HUES64 (cell line): ENCODE results near the gene ADAMTS17.

Experiments
- H3K27ac ChIP-seq: 2 replicates; pipeline ENCODE4 v1.7.0; 2013; ENCODE audit warnings: low read depth, low read length, inconsistent platforms
- H3K27me3 ChIP-seq: 2 replicates; pipeline ENCODE4 v1.6.1; 2013; ENCODE audit warnings: mild to moderate bottlenecking, low read length; ENCODE audit not compliant: insufficient read depth
- H3K36me3 ChIP-seq: 2 replicates; pipeline ENCODE4 v1.6.1; 2013; ENCODE audit warnings: mild to moderate bottlenecking, low read length; ENCODE audit not compliant: insufficient read depth
- H3K4me1 ChIP-seq: 2 replicates; pipeline ENCODE4 v1.6.1; 2013; ENCODE audit warnings: mild to moderate bottlenecking, low read length, moderate library complexity; ENCODE audit not compliant: insufficient read depth
- H3K4me3 ChIP-seq: 2 replicates; pipeline ENCODE4 v1.5.1; 2013; ENCODE audit warnings: mild to moderate bottlenecking, low read length, moderate library complexity
- H3K9ac ChIP-seq: 2 replicates; pipeline ENCODE4 v1.6.1; 2013; ENCODE audit warnings: mild to moderate bottlenecking, low read depth, low read length
- H3K9me3 ChIP-seq: 2 replicates; pipeline ENCODE4 v1.6.1; 2013; ENCODE audit warnings: low read depth, low read length; ENCODE audit not compliant: insufficient read depth
- WGBS: fragments of 150-250, 120-280 bp; methylation state at CpG from one replicate; pipeline ENCODE4 v1.1.7; 2013; ENCODE audit warnings: missing lambda C conversion rate; 5-methylcytosine and 5-hydroxymethylcytosine counted together

Gene ADAMTS17

GRCh38 chr15:100215031-100215842 lies 126.5 kb downstream of the ADAMTS17 start:
- peaks cover 12% of the 10 kb centered on the region for H3K4me1 ChIP-seq
- H3K36me3 ChIP-seq, result no peaks in the 10 kb centered on the region
- WGBS, result 96% methylated on average over 13 of the region's 13 CpGs
- H3K9me3 ChIP-seq, result no peaks in the 10 kb centered on the region
- no peak overlapping the region for H3K4me3 ChIP-seq
- no peak overlapping the region for H3K9ac ChIP-seq
- no peak overlapping the region for H3K27ac ChIP-seq
- no peaks in the 10 kb centered on the region for H3K27me3 ChIP-seq

- H3K36me3 ChIP-seq, result no peaks in the 10 kb centered on the region
- no peak overlapping the region for H3K9ac ChIP-seq
- peaks cover 15% of the 10 kb centered on the region for H3K4me1 ChIP-seq
- H3K4me3 ChIP-seq, result no peak overlapping the region
- no peaks in the 10 kb centered on the region for H3K9me3 ChIP-seq
- no peak overlapping the region for H3K27ac ChIP-seq
- 79% methylated on average over 11 of the region's 11 CpGs for WGBS
- H3K27me3 ChIP-seq, result no peaks in the 10 kb centered on the region
Measured at GRCh38 chr15:100211855-100212850, 129.6 kb downstream of the ADAMTS17 start.

- no peak overlapping the region for H3K4me3 ChIP-seq
- no peak overlapping the region for H3K9ac ChIP-seq
- H3K4me1 ChIP-seq, result peaks cover 23% of the 10 kb centered on the region
- no peak overlapping the region for H3K27ac ChIP-seq
- no peaks in the 10 kb centered on the region for H3K36me3 ChIP-seq
- H3K27me3 ChIP-seq, result no peaks in the 10 kb centered on the region
- WGBS, result 93% methylated on average over 5 of the region's 5 CpGs
- no peaks in the 10 kb centered on the region for H3K9me3 ChIP-seq
Measured at GRCh38 chr15:100210338-100210737, 131.4 kb downstream of the ADAMTS17 start.

DNA sequence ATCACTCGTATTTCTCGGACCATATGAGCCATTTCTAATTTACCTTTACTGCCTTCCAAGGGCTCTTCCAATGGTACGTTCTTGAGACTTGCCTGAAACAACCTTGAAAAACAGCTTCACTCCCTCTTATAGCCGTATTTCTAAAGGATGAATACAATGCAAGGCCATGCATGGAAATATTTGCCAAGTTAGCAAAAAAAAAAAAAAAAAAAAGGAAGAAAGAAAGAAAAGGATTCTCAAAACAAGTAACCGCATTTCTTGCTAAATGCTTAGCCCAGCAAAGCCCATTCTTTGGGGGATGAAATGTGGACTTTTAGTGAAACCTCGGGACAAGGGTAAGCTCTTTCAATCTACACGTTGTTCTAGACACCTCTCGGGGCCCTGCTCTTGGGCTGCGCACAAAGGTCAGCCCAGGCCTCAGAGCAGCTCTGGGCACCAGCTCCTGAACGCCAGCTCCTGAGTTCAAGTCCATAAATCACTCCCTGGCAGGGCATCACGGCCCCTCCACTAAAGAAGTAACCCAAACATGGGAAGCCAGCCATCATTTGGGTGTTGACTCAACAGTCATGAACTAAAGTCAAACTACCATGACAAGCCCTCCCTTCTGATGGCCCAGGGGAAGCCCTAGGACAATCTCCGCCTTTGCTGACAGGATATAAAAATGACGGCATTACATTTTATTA lies 132.7 kb downstream of the ADAMTS17 start:
- 93% methylated on average over 13 of the region's 13 CpGs for WGBS
- H3K36me3 ChIP-seq, result no peaks in the 10 kb centered on the region
- no peaks in the 10 kb centered on the region; the same call in 1 of the 2 replicates for H3K9me3 ChIP-seq
- H3K4me3 ChIP-seq, result no peak overlapping the region
- no peak overlapping the region for H3K27ac ChIP-seq
- H3K9ac ChIP-seq, result no peak overlapping the region
- no peaks in the 10 kb centered on the region for H3K27me3 ChIP-seq
- H3K4me1 ChIP-seq, result peaks cover 23% of the 10 kb centered on the region

GRCh38 chr15:100207053-100207452 lies 134.7 kb downstream of the ADAMTS17 start:
- WGBS, result 67% methylated on average over 2 of the region's 2 CpGs
- no peak overlapping the region for H3K27ac ChIP-seq
- no peaks in the 10 kb centered on the region; the same call in 1 of the 2 replicates for H3K9me3 ChIP-seq
- H3K4me3 ChIP-seq, result no peak overlapping the region
- no peaks in the 10 kb centered on the region for H3K36me3 ChIP-seq
- H3K4me1 ChIP-seq, result peaks cover 15% of the 10 kb centered on the region
- no peak overlapping the region for H3K9ac ChIP-seq
- no peaks in the 10 kb centered on the region for H3K27me3 ChIP-seq

DNA sequence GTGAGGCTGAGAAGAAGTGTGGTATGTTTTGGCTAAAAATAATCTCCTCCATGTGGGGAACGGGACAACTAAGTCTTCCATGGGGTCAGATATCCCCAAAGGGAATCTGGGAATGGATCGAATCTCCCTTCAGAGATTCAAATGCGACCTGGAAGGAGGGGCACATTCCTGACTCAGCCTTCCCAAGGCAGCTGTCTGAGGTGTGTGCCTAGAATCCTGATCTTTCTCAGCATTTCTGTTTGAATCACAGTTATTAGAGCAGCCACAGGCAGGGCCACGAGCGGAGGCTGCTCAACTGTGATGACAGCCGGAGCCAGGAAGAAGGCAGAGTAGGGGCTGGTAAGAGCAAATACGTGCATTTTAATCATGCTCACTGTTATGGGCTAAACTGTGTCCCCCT lies 135.1 kb downstream of the ADAMTS17 start:
- no peaks in the 10 kb centered on the region for H3K27me3 ChIP-seq
- no peaks in the 10 kb centered on the region; the same call in 1 of the 2 replicates for H3K9me3 ChIP-seq
- peaks cover 13% of the 10 kb centered on the region for H3K4me1 ChIP-seq
- 61% methylated on average over 7 of the region's 7 CpGs for WGBS
- no peak overlapping the region for H3K27ac ChIP-seq
- H3K9ac ChIP-seq, result no peak overlapping the region
- no peaks in the 10 kb centered on the region for H3K36me3 ChIP-seq
- no peak overlapping the region for H3K4me3 ChIP-seq

GRCh38 chr15:100205549-100206295 lies 136.1 kb downstream of the ADAMTS17 start:
- no peaks in the 10 kb centered on the region for H3K27me3 ChIP-seq
- no peak overlapping the region for H3K4me3 ChIP-seq
- whole genome bisulfite sequencing, result 75% methylated on average over 17 of the region's 17 CpGs
- H3K4me1 ChIP-seq, result peaks cover 12% of the 10 kb centered on the region
- H3K9me3 ChIP-seq, result no peaks in the 10 kb centered on the region; the same call in 1 of the 2 replicates
- no peaks in the 10 kb centered on the region for H3K36me3 ChIP-seq
- H3K27ac ChIP-seq, result no peak overlapping the region
- H3K9ac ChIP-seq, result no peak overlapping the region

DNA sequence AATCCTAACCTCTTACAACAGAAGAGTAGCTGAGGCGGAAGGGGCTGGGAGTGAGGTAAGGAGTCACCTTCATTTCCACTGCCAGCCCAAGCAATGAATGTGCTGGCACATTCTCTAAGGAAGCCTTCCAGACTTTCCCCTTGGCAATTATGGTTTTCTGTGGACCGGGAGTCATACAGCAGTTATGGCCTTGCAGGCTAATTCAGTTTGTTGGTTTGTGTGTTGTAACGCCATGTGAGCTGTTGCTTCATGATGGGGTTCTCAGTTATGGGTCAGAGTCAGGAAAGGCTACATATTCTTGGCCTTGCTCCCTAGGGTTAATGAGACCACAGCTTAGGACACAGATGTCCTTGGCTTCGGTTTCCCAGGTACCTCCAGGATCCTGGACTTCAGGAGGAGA lies 137.0 kb downstream of the ADAMTS17 start:
- Histone ChIP-seq H3K9me3 (no peaks in the 10 kb centered on the region; the same call in 1 of the 2 replicates), H3K4me3 (no peak overlapping the region), H3K36me3 (no peaks in the 10 kb centered on the region), H3K27me3 (no peaks in the 10 kb centered on the region), H3K9ac (no peak overlapping the region), H3K4me1 (peaks cover 12% of the 10 kb centered on the region), H3K27ac (no peak overlapping the region)
- 98% methylated on average over 4 of the region's 4 CpGs for WGBS

DNA sequence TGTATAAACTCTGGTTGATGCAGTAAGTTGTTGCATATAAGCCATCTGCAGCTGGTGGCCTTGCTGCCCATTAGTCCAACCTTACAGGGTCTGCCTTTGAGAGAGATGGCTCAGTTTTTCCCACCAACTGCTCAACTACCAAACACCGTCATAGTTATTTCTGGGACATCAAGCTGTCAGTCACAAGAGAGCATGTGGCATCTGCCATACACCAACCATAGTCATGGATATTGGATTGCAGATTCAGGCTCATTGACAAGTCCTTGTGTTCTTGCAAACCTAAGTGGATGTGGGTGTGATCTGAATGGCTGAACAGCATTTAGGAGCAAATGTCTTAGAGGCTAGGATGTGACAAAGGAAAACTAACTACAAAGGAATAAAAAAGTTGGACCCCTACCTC lies 137.6 kb downstream of the ADAMTS17 start:
- Histone ChIP-seq H3K27me3 (no peaks in the 10 kb centered on the region), H3K9me3 (no peaks in the 10 kb centered on the region; the same call in 1 of the 2 replicates), H3K36me3 (no peaks in the 10 kb centered on the region), H3K9ac (no peak overlapping the region), H3K27ac (no peak overlapping the region), H3K4me3 (no peak overlapping the region), H3K4me1 (peaks cover 12% of the 10 kb centered on the region)
- WGBS, result 87% methylated on average over 1 of the region's 1 CpG

DNA sequence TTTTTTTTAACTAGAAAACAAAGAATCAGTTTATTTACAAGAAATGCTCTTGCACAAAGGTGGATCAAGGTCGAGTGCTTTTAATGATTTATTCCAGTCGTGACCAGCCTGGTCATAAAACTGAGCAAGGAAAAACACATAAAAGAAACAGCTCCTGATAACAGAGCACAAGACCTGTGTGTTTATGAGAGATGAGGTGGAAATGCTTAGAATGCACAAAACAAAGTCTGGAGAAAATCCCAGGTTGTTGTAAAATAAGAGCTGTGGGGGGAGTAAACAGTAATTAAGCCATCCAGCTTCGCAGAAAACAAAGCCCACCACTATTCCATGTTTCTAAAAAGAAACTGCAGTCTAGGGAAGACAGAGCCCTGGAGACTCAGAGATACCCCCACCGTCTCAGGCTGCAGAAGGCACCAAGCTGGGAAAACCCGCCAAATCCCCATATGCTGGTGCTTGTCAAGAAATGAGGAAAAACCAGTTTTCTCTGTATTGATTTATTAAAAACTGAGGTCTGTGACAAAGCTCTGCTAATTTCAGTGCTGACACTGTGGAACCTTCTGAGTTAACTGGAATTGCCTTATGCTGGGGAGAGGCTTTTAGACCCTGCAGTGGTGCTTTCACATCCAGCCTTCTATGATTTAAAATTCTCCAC lies 139.3 kb downstream of the ADAMTS17 start:
- Histone ChIP-seq H3K27me3 (no peaks in the 10 kb centered on the region), H3K4me1 (peaks cover 12% of the 10 kb centered on the region), H3K9me3 (no peaks in the 10 kb centered on the region; the same call in 1 of the 2 replicates), H3K36me3 (no peaks in the 10 kb centered on the region), H3K27ac (no peak overlapping the region), H3K9ac (no peak overlapping the region), H3K4me3 (no peak overlapping the region)
- 87% methylated on average over 5 of the region's 5 CpGs for WGBS
